Lower lobe of right lung (tissue), 2 donors: ENCODE results near the gene EPN2. TPM values are rescaled to one million over a fixed set of nuclear protein-coding genes. Genes with fewer than 3 reads are reported as not detected.

Experiments
- ATAC-seq, 2 donors: fragments of 200-7000 bp; cut with Tn5 transposase; one replicate each; pipeline ENCODE4 v1.9.1; 2020 to 2022; ENCODE audit warnings: mild to moderate bottlenecking in 2 of 2, moderate library complexity in 2 of 2
- DNase-seq: peaks from one replicate; pipeline ENCODE4 v3.0.0-alpha.2; 2020
- H3K27ac ChIP-seq: fragments of 200-600 bp; one replicate; pipeline ENCODE4 v1.8.0; 2022
- H3K27me3 ChIP-seq: fragments of 200-600 bp; one replicate; pipeline ENCODE4 v1.8.0; 2022; ENCODE audit warnings: low read depth
- H3K36me3 ChIP-seq: fragments of 200-600 bp; one replicate; pipeline ENCODE4 v1.8.0; 2022; ENCODE audit warnings: mild to moderate bottlenecking
- H3K4me1 ChIP-seq: fragments of 200-600 bp; one replicate; pipeline ENCODE4 v1.8.0; 2022
- H3K4me3 ChIP-seq: fragments of 200-600 bp; one replicate; pipeline ENCODE4 v1.8.0; 2022; ENCODE audit warnings: mild to moderate bottlenecking
- H3K9me3 ChIP-seq: fragments of 200-600 bp; one replicate; pipeline ENCODE4 v1.8.0; 2022
- intact Hi-C: fragments of 100-400 bp; cut with DNase I; formaldehyde crosslinking; loops from one replicate; pipeline ENCODE4 v1.11.0; 2022
- total RNA-seq: library from RNA; stranded (reverse); fragmentation: NEBNext Ultra II Directional; extraction: Animal tissue kit (Norgen Biotek cat#: 25700); gene quantifications from one replicate; pipeline ENCODE4 v1.2.1, GENCODE V29; 2021
- TF ChIP-seq, protein P1 (sequence below): fragments of 200-600 bp; IDR thresholded peaks from one replicate; pipeline ENCODE4 v1.8.0; 2022; ENCODE audit warnings: antibody characterized with exemption, mild to moderate bottlenecking
- donor health status: DM: no; HTN: yes; CAD: no; lungs with severe emphysema.

The EPN2 gene
- total RNA-seq, 1 donor from 2014 or later, result 66.2 TPM

DNA sequence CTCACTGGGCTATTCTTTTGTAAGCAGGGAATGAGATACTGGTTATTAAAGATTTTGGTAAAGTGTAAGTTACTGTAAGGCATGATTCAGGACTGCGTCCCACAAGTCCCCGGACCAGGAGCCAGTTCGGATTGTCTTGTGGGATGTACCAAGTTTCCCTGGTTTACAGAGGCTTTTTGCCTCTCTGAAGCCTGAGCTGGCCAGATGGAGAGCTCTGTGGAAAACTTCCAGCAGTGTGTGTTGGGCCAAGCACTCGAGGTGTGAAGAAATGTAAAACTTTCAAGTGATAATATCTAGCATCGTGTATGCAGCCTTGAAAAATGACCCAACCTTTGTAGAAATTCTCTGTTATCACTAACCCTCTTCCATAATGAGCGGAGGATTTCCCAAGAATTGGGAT, 2.4 kb downstream of the EPN2 start:
- H3K4me1 ChIP-seq, result peaks cover 48% of the 10 kb centered on the region
- H3K9me3 ChIP-seq, result no peaks in the 10 kb centered on the region
- H3K27ac ChIP-seq, result peak overlapping the region; percentile 88
- DNase-seq (no peak), ATAC-seq (peak in 1 of 2 donors; percentile 3)
- intact Hi-C loops, result no loop called here
- H3K27me3 ChIP-seq, result no peaks in the 10 kb centered on the region
- TF ChIP-seq, protein P1, sequence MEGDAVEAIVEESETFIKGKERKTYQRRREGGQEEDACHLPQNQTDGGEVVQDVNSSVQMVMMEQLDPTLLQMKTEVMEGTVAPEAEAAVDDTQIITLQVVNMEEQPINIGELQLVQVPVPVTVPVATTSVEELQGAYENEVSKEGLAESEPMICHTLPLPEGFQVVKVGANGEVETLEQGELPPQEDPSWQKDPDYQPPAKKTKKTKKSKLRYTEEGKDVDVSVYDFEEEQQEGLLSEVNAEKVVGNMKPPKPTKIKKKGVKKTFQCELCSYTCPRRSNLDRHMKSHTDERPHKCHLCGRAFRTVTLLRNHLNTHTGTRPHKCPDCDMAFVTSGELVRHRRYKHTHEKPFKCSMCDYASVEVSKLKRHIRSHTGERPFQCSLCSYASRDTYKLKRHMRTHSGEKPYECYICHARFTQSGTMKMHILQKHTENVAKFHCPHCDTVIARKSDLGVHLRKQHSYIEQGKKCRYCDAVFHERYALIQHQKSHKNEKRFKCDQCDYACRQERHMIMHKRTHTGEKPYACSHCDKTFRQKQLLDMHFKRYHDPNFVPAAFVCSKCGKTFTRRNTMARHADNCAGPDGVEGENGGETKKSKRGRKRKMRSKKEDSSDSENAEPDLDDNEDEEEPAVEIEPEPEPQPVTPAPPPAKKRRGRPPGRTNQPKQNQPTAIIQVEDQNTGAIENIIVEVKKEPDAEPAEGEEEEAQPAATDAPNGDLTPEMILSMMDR, result no peak
- H3K4me3 ChIP-seq, result no peak overlapping the region
- no peaks in the 10 kb centered on the region for H3K36me3 ChIP-seq

DNA sequence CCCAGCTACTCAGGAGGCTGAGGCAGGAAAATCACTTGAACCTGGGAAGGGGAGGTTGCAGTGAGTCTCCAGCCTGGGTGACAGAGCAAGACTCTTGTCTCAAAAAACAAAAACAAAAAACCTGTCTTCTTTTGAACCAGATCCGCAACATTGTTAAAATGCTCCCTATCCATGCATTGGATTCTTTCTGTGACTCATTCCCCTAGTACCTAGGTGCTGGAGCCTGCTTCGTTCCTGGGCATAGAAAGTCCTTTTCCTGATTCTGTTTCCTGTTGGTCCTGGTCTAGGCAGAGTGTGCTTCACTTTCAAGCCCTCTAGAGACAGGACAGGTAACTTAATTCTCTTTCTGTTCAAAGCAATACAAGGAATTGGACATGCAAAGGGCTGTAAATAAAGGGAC, 5.2 kb downstream of the EPN2 start:
- Histone ChIP-seq H3K27me3 (no peaks in the 10 kb centered on the region), H3K4me3 (no peak overlapping the region), H3K27ac (peak overlapping the region; percentile 32), H3K9me3 (no peaks in the 10 kb centered on the region), H3K4me1 (peaks cover 53% of the 10 kb centered on the region), H3K36me3 (no peaks in the 10 kb centered on the region)
- TF ChIP-seq, protein P1, result no peak
- intact Hi-C loops, result no loop called here
- ATAC-seq (peak; percentile 31 to 46), DNase-seq (no peak)

DNA sequence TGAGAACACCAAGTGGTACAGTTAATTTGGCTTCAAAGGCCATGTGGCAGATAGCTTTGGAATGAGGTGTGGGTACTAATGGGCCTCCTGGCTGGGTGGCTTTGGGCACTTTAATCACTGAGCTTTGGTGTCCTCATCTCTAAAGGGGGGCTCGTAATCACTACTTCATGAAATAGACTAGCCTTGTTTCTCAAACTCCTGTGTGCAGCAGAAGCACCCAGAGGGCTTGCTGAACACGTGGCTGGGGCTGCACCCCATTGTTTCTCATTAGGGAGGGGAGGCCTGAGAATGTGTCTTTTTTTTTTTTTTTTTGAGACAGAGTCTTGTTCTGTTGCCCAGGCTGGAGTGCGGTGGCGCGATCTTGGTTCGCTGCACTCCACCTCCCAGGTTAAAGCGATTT, 5.8 kb downstream of the EPN2 start:
- DNase-seq (no peak), ATAC-seq (no peak)
- Histone ChIP-seq H3K4me1 (peaks cover 59% of the 10 kb centered on the region), H3K4me3 (no peak overlapping the region), H3K27me3 (no peaks in the 10 kb centered on the region), H3K9me3 (no peaks in the 10 kb centered on the region), H3K36me3 (no peaks in the 10 kb centered on the region), H3K27ac (no peak overlapping the region)
- intact Hi-C loops, result no loop called here
- TF ChIP-seq, protein P1, result no peak

DNA sequence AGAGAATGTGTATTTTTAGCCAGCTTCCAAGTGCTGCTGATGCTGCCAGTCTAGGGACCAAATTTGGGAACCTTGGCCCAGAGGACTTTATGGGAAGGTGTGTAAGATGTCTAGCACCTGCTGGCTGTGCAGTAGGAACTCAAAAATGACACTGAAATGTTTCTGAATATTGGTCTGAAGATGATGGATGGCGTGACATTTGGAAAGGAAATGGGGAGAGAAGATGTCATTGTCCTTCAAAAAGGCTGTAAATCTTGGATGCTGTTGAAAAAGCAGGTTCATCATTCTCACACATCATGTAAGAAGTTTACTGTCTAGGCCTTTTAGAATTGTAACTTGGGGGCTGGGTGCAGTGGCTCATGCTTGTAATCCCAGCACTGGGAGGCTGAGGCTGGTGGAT, 6.7 kb downstream of the EPN2 start:
- Histone ChIP-seq H3K36me3 (no peaks in the 10 kb centered on the region), H3K27ac (no peak overlapping the region), H3K27me3 (no peaks in the 10 kb centered on the region), H3K4me1 (peaks cover 61% of the 10 kb centered on the region), H3K4me3 (no peak overlapping the region), H3K9me3 (no peaks in the 10 kb centered on the region)
- intact Hi-C loops, result no loop called here
- ATAC-seq (no peak), DNase-seq (no peak)
- TF ChIP-seq, protein P1, result no peak

DNA sequence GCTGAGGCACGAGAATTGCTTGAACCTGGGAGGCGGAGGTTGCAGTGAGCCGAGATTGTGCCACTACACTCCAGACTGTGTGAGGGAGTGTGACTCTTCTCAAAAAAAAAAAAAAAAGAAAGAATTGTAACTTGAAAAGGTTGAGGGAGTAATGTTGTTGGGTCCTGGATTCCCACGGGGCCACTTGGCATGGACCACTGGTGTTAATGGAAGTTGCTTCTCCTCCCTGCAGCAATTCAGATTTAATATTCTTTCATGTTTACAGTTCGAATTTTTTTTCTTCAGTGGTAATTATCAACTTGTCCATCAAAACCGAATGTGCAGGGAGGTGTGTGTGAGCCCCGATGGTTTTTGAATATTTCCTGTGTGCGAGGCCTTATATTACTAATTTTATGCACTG, 7.2 kb downstream of the EPN2 start:
- Histone ChIP-seq H3K9me3 (no peaks in the 10 kb centered on the region), H3K4me1 (peaks cover 61% of the 10 kb centered on the region), H3K4me3 (no peak overlapping the region), H3K27ac (no peak overlapping the region), H3K27me3 (no peaks in the 10 kb centered on the region), H3K36me3 (no peaks in the 10 kb centered on the region)
- TF ChIP-seq, protein P1, result no peak
- DNase-seq (no peak), ATAC-seq (no peak)
- intact Hi-C loops, result no loop called here

DNA sequence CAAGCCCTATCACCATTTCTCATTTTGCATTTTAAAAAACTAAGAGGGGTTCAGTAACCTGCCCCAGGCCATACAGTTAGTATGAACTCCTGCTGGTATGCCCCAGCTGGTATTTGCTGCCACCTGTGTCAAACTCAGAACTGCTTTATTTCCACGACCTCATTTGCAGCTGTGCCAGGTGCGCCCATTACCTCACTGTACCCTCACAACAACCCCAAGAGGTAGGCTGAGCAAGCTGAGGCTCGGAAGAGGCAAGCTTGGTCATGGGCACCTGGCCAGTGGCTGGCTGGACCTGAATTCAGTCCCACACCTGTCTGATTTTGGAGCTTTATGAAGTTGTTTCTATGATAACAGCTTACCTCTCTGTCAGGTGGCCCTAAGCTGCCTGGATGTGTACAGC, 7.6 kb downstream of the EPN2 start:
- H3K9me3 ChIP-seq, result no peaks in the 10 kb centered on the region
- intact Hi-C loops, result no loop called here
- H3K4me3 ChIP-seq, result no peak overlapping the region
- H3K27me3 ChIP-seq, result no peaks in the 10 kb centered on the region
- TF ChIP-seq, protein P1, result no peak
- DNase-seq (no peak), ATAC-seq (no peak)
- H3K36me3 ChIP-seq, result no peaks in the 10 kb centered on the region
- peaks cover 61% of the 10 kb centered on the region for H3K4me1 ChIP-seq
- no peak overlapping the region for H3K27ac ChIP-seq
